GM12865 (cell line): ENCODE measurements around the gene GADD45GIP1.

Experiments used
- DNase-seq: peaks from one replicate; pipeline ENCODE4 v3.0.0; 2010; ENCODE audit warnings: low read depth
- H3K4me3 ChIP-seq: 2 replicates; pipeline ENCODE4 v1.5.1; 2011; ENCODE audit warnings: mild to moderate bottlenecking, low read depth, low read length, control low read depth
- CTCF ChIP-seq: IDR thresholded peaks from 2 replicates; pipeline ENCODE4 v1.5.1; 2011; ENCODE audit warnings: low read length, control low read depth, low read depth, inconsistent platforms; ENCODE audit not compliant: insufficient read depth; ENCODE audit errors: missing control alignments

GADD45GIP1 gene

GRCh38 chr19:12990431-12990830, 33.4 kb upstream of the GADD45GIP1 start:
- no peak overlapping the region for H3K4me3 ChIP-seq

GRCh38 chr19:12987781-12988180, 30.8 kb upstream of the GADD45GIP1 start:
- no peak overlapping the region for H3K4me3 ChIP-seq
- no peak for TF ChIP-seq CTCF
- DNase-seq: no peak

More at GRCh38 chr19:12990431-12990830, 33.4 kb upstream of the GADD45GIP1 start:
- TF ChIP-seq CTCF: no peak
- DNase-seq: no peak

GRCh38 chr19:12987190-12987589, 30.2 kb upstream of the GADD45GIP1 start:
- TF ChIP-seq CTCF: no peak
- no peak overlapping the region for H3K4me3 ChIP-seq
- DNase-seq: no peak

DNA sequence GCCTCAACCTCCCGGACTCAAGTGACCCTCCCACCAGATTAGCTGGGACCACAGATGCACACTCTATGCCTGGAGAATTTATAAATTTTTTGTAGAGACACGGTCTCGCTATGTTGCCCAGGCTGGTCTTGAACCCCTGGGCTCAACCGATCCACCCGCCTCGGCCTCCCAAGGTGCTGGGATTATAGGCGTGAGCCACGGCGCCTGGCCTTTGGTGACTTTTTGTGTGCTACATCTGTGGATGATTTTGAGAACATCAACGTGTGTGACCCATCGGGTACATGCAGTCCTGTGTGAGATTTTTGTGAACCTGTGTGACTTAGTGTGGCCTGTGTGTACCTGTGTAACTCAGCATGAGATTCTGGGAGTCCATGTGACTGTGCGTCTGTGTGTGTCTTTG, 29.7 kb upstream of the GADD45GIP1 start:
- no peak for DNase-seq
- H3K4me3 ChIP-seq: no peak overlapping the region
- no peak for TF ChIP-seq CTCF

DNA sequence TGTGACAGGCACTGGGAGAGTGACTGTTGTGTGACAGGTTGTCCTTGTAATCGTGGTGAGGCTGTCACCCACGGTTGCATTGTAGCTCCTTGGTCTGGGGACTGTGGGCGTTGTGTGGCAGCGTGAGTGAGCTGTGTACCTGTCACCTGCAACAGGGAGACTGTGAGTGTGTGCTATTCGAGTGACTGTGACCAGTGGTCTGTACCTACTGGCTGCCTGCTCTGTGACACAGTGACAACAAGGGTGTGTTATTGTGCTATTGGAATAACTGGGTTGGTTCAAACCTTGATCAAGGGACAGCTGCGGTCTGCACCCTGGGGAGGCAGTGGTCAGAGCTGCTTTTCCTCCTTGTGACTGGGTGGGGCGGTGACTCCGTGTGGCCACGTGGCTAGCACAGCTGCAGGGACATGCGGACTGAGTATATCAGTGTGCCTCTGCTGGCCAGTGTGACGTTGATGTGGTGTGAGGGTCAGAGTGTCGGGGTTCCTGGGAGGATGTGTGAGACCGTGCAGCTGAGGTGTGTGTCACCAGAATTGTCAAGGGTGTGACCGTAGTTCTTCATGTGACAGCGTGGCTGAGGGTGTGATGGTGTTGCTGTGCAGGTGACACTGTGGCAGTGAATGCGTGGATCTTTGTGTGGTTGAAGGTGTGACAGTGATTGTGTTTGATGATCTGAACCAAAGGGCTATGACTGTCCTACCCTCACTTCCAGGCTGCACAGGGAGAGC, 28.2 kb upstream of the GADD45GIP1 start:
- no peak overlapping the region for H3K4me3 ChIP-seq
- peak; percentile 43 for DNase-seq
- no peak for TF ChIP-seq CTCF

DNA sequence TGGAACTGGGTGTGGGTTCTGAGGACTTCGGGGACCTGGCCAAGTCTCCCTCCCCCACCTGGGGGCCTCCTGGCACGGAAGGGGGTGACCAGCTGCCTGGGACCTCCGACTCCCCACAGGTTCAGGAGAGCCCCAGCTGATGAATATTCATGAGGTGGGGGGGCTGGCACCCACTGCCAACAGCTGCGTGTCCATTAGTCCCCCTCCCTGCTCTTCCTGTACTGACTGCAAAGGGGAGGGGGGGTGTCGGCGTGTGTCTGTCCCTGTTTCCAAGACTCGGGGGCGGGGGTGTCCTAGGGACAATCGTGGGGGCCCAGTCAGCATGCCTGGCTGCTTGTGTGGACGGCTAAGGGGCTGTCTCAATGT, 27.6 kb upstream of the GADD45GIP1 start:
- DNase-seq: no peak
- TF ChIP-seq CTCF: no peak
- no peak overlapping the region for H3K4me3 ChIP-seq

DNA sequence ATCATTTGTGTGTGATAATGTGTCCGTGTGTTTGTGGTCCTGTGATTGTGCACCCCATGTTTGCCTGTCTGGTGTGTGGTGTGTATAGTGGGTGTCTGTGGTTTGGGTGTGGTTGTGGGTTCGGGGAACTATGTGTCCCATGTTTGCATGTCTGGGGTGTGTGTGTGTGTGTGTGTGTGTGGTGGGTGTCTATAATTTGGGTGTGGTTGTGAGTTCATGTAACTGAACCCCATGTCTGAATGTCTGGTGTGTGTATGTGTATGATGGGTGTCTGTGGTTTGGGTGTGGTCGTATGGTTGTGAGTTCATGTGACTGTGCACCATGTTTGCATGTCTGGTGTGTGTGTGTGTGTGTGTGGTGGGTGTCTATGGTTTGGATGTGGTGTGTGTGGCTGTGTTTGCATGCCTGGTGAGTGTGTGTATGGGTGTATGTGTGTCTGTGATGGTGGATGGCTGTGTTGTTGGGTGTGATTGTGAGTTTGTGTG, 27.2 kb upstream of the GADD45GIP1 start:
- no peak overlapping the region for H3K4me3 ChIP-seq
- DNase-seq: no peak
- no peak for TF ChIP-seq CTCF
